GM18909 (cell line): ENCODE measurements around the gene ZP1.
"Not testable (repeated sequence)": the region's sequence is repeated elsewhere in the genome, so short reads cannot be mapped to it uniquely, and the experiment has no call there.

ENCODE experiments used
- ATAC-seq: cut with Tn5 transposase; IDR thresholded peaks from one replicate; pipeline ENCODE4 v1.9.1; 2021; ENCODE audit warnings: mild to moderate bottlenecking; ENCODE audit not compliant: unreplicated experiment, poor library complexity

Gene ZP1

DNA sequence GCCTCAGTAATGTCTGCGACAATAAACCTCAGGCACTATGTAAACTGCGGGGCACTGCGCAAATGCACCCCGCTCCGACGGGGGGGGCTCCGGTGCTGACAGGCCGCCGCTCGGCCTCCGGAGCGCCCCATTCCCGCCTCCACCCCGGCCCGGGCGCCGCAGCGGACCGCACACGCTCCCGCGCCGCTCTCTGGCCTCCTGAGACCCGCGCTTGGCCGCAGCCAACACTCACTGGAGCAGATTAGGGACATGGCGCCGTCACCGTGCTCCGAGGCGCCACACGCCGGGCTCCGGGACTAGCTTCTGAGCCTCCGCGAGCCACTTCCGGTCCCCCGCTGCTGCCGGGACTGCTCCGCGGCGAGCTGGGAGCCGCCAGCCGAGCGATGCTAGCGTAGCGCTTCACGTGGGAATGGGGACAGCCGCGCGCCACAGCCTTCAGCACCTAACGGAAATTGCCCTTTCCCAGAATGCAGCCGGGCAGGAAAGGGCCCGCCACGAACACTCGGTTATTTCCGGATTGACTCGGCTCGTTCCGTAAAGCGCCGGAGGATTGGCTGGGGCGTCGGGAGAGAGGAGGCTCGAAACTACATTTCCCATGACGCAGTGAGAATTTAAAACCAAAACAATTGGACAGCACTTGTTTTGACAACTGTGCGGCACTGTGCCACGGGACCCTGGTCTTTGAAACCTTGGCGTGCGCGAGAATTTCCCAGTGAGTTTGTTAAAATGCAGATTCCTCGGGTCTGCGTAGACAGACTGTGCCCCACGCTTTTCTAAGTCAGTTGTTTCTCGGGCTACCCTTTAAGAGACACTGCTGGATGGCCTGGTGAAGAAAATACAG is 39.0 kb downstream of the ZP1 start, which contains the start of gene PRPF19:
Gene PRPF19, minus strand, starts transcription at position 454 of the 841 bp plus-strand sequence. Its CDS starts 203 bp downstream, at position 251.
- peak; percentile 84 for ATAC-seq

- ATAC-seq, result no peak
Observed at GRCh38 chr11:60908803-60909202, 41.5 kb downstream of the ZP1 start.

- ATAC-seq, result not testable (repeated sequence)
Observed at GRCh38 chr11:60909680-60910280, 42.4 kb downstream of the ZP1 start.

GRCh38 chr11:60910281-60910687 is 42.9 kb downstream of the ZP1 start:
- ATAC-seq, result peak; percentile 45

DNA sequence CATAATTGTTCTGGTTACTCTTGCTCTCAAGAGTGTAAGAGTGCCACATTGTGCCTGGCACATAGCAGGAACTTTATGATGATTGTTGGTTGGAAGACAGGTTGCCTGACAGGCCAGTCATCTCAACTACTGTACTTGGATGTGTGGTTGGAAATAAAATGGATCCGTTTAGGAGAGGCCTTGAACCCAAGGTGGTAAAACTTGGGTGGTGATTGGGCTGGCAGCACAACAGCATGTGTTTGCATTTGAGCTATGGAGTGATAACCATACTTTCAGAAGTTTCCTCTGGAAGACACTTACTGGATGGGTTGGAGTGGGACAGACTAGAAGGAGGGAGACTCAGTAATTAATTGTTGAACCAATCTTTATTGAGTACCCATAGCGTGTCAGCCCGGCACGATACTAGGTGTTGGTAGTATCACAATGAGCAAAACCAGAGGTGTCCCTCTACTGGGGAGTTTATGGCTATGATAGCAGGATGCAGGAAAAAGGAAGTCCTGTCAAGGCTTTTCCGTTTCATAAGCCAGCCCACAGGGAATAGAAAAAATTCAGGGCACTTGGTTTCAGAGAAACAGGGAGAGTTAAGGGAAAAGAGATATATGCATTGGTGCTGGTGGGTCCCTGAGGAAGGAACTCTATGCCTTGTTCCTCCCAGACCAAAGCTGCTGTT is 43.5 kb downstream of the ZP1 start:
- no peak for ATAC-seq

DNA sequence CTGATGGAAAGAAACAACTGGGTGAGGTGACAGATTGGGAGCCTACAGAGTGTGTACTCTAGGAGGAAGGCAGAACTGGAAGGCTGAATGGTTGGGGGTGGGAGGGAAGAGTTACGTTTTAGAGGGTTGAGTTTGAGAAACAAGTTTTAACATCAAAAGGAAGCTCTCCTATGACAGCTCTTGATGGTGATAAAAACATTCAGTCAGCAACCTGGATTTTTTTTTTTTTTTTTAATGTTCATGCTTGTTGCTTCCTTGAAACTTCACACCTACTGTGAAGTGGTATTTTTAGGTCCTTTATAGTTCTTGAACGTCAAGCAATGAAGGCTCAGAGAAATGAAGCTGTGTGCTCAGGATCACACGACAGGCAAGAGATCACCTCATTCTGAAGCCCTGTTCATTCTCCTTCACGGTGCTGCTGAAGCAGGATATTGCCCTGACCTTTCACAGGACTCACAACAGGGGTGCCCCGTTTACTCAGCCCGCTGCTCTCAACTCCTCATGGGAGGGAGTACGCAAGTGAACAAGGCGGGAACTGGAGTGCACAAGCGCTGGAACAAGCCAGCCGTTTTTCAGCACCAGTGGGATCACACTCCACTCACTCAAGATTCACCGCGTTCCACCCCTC is 45.0 kb downstream of the ZP1 start:
- ATAC-seq, result no peak

GRCh38 chr11:60912851-60913528 is 45.6 kb downstream of the ZP1 start:
- ATAC-seq, result no peak

- peak; percentile 40 for ATAC-seq
Observed at GRCh38 chr11:60913793-60914632, 46.7 kb downstream of the ZP1 start, which contains the start of gene TMEM109. TSS of gene TMEM109 (plus strand) at chr11:60914158. CDS start at chr11:60919694, 5,536 bp downstream.

- ATAC-seq, result peak; percentile 1
Observed at GRCh38 chr11:60914633-60915247, 47.4 kb downstream of the ZP1 start.

DNA sequence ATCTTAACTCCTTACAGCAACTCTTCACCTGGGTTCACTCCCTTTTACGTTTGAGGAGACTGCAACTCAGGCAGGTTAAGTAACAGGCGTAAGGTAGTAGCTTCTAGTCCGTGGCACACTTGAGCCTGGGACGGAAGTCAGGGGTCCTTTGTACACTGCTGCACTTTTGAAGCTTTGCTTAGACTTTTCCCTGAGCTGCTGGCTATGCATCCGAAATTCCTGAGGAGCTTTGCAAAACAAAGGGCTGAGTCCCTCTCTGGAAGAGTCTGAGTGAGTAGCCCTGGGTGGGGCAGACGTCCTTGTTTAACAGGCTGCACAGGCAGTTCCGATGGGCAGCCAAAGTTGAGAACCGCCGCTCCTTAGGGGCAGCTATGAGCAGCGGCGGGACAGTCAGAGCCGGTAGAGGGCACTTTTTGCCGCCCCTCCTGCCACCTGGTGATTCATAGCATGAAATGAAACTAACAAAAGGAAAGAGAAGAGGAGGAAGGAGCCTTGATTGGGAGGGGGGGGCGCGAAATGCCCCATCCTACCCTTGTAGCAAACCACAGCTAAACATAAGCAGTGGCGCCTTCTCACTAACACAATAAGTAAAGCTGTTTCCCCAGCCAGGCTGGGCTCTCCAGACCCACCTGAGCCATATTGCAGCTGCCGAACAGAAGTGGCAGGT is 48.0 kb downstream of the ZP1 start:
- peak; percentile 53 for ATAC-seq

GRCh38 chr11:60916669-60917206 is 49.4 kb downstream of the ZP1 start:
- ATAC-seq, result no peak

DNA sequence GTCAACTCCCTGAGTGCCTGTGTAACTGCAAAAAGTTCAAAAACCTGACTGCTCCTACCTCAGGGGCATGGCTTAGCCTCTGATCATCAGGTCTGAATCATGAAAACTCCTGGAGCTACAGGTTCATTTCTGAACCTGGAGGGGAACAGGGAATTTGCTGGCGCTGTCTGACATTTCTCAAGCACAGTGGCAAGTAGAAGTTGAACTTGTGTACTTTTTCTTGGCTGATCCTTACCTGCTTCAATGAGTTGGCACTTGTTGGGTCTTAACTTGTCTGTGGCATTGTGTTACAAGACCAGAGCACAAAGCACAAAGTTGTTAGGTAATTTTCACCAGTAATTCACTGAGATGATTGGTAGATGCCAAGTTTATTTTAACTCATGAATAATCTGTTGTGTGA is 49.9 kb downstream of the ZP1 start:
- ATAC-seq, result no peak

DNA sequence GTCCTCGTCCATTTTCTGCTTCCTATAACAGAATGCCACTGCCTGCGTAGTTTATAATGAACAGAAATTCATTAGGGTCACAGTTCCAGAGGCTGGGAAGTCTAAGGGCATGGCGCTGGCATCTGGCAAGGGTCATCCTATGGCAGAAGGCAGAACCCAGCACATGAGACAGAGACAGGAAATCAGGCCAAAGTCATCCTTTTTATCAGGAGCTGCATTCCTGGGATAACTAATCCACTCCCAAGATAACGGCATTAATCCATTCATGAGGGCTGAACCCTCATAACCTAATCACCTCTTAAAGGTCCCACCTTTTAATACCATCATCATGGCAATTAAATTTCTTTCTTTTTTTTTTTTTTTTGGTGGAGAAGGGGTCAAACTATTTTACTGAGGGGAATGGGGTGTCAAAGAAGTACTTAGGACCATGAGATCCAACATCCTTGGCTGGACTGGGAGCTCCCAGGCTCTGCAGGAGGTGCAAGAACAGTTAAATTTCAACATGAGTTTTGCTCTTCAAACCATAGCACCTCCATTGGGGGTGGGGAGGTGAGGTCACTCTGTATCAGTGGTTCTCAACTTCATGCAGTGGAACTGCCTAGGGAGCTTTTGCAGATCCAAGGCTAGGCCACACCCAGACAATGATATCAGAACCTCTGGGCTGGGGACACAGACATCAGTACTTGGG is 51.1 kb downstream of the ZP1 start:
- ATAC-seq, result no peak

GRCh38 chr11:60918939-60919265 is 51.6 kb downstream of the ZP1 start:
- ATAC-seq, result no peak

DNA sequence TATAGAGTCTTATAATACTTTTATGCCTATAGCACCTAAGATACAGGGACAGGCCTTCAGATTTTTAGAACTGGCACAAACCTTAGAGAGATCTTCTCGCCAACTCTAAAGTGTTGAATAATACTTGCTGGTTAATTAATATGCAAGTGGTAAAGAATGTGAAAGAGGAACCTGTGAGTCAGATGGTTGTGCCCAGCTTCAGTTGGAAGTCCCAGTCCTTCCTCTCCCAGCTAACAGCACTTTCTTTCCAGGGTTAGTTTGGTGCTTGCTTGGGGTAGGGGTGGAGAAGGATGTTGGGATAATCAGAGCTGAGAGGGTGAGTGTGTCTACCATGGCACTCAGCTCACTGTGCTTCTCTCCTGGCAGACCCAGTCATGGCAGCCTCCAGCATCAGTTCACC is 52.0 kb downstream of the ZP1 start:
- ATAC-seq, result no peak

- no peak for ATAC-seq
Observed at GRCh38 chr11:60919956-60920355, 52.6 kb downstream of the ZP1 start.

DNA sequence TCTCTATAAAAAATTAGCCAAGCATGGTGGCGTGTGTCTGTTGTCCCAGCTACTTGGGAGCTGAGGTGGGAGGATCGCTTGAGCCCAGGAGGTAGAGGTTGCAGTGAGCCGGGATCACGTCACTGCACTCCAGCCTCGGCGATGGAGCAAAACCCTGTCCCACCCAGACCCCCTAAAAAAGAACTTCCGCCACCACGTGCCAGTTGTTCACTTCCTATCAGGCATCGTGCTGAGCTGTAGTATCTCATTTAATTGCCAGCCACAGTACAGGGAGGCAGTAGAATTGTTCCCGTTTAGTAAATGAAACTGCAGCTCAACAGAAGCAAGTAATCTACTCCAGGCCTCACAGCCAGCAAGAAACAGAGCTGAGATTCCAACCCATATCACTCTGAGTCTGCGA is 53.9 kb downstream of the ZP1 start:
- no peak for ATAC-seq
